T-helper 2 cell (primary cell): ENCODE data around the gene ZDHHC1.
"Not testable (repeated sequence)": the region's sequence is repeated elsewhere in the genome, so short reads cannot be mapped to it uniquely, and the experiment has no call there.

Source experiments
- DNase-seq, 5 experiments: peaks; one replicate each; pipeline versions ENCODE4 v3.0.0 to v3.0.0-alpha.2; 2012 to 2022

Gene ZDHHC1

DNA sequence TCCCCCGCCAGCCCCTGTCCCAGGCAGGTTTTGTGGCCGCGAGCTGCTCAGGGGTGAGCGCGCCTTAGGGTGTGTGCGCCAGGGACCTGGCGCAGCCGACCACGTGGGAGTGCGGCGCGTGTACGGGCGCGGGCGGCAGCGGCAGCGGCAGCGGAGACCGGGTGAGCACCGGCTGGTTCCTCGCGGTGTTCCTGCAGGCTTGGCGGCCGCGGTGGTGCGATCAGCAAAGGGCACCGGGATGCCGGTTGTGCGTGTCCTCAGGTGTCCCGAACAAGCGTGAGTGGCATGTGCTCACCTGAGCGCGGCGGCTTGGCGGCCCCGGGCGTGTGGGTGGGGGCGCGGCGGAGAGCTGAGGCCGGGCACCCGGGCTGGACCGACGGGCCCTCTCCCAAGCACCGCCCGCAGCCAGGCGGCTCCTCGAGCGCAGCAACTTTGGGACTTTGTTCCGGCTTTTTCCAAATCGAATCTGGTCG, 14.3 kb upstream of the ZDHHC1 start:
- peak in 1 of 5 experiments; percentile 33 for DNase-seq

DNA sequence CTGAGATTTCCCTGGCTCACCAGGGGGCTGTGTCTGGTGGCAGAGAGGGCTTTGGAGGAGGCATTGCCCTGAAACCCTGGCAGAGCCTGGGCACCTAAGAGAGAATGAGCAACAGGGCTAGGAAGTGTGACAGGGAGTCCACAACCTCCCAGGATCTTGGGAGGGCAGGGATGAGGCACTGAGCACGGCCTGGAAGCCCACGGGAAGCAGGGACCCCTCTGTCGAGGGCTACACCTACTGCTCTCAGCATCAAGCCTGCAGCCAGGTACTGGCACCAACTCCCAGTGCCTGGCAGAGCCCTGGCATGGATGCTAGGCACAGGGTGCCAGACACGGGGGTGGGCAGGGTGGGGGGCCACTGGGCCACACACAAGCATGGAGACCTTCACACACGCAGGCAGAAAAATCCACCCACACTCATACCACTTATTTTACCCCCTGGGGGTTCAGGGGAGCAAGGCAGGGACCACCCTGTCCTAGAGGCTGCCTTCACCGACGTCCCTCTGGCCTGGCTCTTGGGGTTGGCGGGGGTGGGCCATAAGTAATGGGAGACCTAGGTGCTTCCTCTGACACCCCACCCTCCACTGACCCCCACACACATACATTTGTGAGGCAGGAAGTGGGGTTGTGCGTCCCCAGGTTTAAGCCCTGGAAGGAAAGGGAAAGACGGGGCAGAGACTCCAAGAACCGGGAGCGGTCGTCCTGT, 13.7 kb upstream of the ZDHHC1 start:
- no peak for DNase-seq

DNA sequence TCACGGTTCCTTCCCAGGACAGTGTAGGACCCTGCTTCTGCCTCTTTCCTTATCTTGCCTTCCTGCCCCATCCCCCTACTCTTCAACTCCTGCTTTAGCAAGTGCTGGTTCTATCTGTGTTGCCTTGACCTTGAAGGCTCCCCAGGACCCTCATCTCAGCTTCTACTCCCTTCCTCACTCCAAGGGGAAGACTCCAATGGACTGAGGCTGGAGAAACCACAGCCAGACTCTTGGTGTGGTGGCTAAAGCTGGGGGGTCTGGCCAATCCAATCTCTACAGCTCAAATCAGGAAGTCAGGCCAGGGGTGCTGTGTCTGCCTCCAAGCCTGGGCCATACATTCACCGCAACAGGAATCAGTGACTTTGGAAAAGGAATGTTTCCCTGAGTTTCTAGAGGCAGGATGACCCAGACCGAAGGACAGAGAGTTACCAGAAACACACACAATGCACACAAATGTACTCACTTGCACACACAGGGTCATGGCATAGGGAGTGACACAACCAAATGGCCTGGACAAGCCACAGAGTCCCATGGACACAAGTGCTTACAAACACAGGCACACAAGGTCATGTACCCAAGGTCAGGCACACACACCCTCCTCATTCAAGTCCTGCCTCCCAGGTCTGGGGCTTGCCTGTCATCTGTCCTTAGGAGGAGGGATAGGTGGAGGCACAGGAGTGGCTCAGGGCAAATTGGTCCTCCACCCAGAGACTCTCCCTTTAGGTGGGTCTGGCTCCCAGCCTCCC, 12.9 kb upstream of the ZDHHC1 start:
- DNase-seq: no peak

DNA sequence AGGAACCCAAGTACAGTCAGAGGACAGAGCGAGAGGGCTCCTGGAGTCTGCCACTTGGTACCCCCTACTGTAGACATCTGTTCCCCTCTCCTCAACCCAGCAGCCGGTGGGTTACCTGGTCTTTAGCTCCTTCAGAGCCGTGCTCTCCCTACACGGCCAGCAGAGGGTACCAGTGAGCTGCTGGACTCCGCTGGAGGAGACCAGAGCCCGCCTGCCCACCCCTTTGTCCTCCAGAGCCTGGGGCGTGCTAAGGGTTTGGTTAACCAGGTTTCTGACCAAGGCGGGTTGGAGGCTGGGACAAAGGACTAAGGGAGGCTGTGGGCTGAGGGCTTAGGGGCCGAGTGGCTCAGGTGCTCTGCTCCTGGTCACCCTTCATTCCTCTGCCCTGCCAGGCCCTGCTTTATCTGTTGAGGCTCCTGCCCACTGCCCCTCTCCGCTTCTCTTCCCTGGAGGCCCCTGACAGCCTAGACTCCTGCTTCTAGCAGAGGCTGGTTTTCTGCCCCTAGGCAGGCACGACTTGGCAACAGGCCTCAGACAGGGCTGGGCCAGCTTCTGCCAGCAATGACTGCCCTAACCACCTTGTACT, 12.0 kb upstream of the ZDHHC1 start:
- peak in 3 of 5 experiments; percentile 37 to 43 (median 41) for DNase-seq

DNA sequence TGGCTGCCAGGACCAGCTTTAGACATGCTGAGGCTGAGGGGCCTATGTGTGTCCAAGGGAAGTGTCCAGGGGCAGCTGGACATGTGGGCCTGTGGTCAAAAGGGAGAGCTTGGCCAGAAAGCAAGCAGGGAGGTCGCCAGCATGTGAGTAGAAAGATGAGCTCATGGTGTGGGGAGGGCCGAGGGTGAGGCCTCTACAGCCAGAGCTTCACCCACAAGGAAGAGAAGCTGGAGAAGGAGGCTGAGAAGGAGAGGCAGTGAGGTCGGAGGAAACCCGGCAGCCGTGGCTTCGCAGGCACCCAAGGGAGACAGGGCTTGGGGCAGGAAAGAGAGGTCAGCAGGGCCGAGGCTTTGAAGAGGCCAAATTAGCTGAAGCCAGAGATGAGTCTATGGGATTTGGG, 10.7 kb upstream of the ZDHHC1 start:
- no peak for DNase-seq

DNA sequence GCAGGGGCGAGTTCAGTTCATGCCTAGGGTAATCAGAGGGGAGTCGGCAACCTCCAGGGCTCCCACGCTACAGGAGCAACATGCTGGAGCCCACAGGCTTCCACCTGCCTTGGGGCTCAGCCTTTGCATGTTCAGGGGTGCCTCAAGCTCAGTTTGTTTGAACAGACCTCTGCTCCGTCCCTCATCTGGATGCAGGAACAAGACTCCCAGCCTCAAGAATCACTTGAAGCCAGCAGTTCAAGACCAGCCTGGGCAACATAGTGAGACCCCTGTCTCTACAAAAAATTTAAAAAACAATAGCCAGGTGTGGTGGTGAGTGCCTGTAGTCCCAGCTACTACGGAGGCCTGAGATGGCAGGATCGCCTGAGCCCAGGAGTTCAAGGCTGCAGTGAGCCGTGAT, 9.7 kb upstream of the ZDHHC1 start:
- DNase-seq: no peak

DNA sequence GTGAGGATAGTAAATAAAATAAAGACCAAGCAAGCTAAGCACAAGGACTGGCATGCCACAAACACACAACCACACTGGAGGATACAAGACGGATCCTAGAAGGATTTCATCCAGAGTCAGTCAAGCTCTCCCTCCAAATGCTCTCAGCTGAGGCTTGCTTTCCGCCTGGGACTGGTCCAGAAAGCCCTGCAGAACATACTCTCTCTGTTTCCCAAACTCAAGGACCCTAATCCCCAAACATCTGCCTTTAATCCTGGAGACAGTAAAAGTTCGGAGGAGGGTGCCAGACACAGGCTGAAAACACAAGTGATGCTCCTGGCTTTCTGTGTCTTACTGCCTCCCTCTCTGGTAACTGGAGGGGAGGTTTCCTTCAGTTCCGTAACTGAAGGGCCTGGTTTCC, 9.3 kb upstream of the ZDHHC1 start:
- DNase-seq: no peak

DNA sequence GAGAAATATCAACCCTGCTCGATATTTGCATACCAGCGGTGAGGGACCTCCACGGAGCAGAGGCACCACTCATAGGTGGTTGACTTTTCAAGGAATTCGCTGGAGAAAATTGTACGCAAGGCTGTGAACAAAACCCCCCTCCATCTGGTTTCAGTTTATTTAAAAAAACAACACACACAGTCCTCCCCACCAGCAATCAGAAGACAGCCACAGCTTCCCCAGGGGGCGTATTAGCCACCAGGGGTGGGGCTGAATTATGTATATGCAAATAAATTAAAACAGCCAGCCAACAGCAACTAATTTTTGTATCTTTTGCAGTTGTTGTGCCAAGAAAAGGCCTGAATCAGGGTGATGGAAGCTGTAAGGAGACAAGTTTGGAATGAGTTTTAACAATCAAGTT, 8.8 kb upstream of the ZDHHC1 start:
- DNase-seq: no peak

DNA sequence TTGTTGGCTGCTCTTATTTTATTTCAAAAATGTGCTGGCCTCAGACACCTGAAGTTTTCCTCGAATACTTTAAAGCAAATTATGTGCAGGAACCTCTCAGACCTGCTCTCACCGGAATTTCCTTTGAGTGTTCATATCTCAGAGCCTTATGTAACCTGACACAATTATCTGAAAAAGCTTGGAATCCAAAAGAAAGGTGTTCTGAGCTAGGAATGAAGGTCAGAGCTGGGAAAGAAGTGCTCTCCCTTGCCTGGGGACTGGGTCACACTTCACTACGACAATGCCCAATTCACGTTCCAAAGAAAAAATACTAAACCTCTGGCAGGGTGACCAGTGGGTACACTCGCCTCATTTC, 8.0 kb upstream of the ZDHHC1 start:
- DNase-seq: no peak

DNA sequence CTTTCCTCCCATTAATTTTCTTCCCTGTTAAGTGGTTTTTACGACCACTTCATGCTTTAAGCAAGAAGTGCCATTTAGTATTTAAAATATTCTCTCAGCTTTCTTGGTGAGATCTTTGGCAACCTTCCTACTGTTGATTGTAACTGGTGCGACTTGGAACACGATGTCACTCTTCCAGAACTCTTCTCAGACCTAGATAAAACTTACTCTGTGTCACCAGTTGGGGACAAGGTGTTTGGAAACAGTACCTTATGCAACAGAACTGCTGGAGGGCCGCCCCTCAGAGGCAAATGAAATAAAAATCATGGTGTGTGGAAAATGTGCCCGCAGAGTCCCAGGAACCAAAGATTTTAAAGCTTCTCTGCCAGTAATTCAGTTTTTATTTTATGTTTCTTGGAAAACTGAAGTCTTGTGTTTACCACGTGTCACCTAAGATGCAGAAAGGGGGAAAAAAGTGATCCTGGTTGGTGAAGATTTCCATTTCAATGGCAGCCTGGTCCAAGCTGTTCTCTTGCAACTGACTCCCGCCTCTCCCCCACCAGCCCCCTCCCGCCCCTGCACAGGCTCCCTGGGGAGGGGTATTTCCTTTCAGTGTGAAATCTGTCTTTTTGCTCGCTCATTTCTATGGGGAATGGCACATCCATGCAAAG, 7.5 kb upstream of the ZDHHC1 start:
- no peak for DNase-seq

DNA sequence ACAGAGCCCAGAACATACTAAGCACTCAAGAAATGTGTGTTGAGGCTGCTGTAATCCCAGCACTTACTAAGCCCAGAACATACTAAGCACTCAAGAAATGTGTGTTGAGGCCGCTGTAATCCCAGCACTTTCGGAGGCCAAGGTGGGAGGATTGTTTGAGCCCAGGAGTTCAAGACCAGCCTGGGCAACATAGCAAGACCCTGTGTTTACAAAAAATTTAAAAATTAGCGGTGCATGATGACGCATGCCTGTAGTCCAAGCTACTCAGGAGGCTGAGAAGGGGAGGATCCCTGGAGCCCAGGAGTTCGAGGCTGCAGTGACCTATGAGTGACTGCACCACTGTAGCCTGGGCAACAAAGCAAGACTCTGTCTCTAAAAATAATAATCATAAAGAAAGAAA, 6.7 kb upstream of the ZDHHC1 start:
- DNase-seq: no peak

DNA sequence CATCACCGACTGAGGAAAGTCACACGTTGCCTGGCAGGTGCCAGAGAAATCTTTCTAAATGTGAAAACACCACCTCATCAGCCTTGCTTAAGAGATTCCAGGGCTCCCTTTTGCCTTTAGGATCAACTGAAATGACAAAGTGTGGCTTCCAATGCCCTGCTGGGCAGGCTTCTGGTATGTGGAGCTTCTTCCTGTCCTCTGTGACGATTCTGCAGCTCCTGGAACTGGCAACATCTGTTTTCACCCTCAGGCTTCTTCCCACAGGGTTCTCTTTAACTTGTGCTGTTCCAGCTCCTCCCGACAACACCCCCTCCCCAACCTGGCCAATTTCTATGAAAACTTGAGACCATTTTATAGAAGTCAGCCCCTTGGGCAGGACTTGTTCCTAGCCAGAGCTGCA, 4.8 kb upstream of the ZDHHC1 start:
- no peak for DNase-seq

DNA sequence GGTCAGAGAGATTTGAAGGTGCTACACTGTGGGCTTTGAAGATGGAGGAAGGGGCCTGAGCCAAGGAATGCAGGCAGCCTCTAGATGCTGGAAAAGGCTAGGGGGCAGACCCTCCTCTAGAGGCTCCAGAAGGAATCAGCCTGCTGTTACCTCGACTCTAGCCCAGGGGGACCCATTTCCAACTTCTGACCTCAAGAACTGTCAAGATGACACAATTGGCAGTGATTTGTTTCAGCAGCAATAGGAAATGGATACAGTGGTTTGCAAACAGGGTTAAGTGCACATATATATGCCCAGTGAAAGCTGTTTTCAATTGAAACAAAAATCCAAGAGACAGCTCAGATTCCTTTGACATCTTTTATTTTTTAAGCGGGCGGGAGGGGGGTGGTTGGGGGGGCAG, 3.7 kb upstream of the ZDHHC1 start:
- DNase-seq: no peak

DNA sequence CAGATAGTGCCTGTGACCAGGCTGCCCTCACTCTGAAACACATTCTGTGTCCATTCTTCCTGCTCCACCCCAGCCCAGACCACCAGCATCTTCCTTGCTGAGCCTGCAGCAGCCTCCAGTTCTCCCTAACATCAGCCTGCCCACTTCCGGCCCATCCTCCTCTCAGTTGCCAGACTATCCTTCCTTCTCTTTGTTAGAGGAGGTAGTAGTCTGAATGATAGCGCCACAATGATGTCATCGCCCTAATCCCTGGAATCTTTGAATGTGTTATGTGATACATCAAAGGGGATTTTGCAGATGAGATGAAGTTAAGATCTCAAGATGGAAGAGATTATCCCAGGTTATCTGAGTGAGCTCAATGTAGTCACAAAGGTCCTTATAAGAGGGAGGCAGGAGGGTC, 3.2 kb upstream of the ZDHHC1 start:
- no peak for DNase-seq

DNA sequence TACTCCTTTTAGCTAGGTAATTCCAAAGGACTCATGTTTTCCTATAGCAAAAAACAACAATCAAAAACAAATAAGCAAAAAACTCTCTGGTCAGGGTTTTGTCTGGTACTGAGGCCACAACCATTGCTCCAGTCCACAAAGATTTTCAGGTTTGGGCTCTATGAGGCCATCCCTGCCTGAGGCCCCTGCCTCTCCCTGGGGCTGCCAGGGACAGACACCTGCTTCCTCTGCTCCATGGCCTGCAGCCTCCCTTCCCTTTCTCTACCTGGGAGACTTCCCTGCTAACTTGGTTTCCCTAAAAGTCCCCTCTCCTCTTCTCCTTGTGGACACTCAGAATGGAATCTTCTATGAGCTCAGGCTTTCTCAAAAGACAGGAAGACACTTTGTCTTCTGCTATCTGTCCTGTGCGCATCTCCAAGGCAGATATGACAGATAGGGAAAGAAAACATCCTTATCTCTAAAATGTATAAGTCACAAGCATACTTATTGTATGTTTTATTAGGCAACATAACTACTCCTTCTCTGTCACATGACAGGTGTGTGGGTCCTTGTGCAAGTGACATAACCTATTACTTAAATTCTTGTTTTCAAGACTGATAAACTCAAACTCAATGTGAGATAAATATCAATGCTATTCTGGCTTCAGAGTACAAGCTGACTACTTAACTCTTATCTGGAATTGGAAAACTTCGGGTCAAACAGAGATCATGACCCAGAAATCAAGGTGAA, 1.2 kb upstream of the ZDHHC1 start:
- DNase-seq: no peak

DNA sequence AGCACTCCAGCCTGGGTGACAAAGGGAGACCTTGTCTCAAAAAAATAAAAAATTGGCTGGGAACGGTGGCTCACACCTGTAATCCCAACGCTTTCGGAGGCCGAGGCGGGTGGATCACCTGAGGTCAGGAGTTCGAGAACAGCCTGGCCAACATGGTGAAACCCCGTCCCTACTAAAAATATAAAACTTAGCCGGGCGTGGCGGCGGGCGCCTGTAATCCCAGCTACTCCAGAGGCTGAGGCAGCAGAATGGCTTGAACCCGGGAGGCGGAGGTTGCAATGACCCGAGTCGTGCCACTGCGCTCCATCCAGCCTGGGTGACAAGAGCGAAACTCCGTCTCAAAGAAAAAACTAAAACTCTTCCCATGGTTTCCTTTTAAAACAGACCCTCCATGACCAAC, 856 bp downstream of the ZDHHC1 start:
- DNase-seq: not testable (repeated sequence)

DNA sequence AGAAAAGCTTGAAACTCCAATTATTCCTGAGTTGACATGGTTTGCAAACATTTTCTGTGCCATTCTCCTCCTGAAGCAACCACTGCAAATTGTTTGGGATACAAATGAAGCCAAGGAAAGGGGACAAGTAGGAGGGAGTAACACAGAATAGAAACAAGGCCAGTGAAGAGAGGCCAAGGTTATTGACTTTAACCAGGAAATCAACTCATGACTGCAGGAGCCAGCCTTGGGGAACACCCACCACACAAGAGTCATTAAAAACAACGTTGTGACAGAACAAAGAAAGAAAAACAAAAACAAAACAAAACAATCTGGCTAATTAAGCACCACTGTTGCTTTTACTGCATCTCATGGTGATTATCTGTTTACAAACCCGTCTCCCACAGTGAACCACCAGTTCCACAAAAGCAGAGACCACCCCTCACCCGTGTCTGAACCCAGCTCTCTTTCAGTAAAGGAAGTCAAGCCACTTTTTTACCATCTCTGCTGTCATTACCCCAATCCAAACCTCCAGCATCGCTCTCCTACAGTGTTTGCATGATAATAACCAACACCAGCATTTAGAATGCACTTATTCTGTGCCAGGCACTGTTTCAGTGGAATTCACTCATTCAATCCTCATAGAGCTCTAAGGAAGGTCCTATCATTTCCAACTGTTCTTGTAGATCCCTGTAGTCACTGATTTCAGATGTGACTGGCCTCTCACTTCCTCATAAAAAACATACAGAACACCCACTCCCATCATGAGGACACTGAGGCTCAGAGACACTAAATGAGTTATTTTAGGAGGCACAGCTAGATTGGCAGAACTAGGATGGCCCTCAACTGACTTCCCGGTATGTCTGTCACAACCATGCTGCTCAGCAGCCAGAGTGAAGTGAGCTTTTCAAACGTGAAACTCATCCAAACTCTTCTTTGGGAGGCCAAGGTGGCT, 2.0 kb downstream of the ZDHHC1 start:
- DNase-seq: no peak

DNA sequence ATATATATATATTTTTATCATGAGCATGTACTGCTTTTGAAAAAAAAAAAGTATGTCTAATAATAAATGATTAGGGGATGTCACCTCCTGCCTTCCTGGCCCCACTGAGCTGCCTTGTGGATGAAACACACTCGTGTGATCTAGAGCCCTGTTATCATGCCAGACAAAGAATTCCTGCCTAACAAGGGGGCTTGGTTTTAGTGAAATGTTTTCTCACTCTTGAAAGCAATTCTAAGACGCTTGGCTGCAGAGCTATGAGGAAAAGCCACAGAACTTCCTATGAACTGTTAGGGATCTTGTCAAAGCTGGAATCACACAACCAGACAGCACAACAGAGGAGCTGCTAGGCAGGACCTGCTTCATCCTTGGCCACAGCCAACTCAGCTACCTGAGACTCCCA, 4.0 kb downstream of the ZDHHC1 start:
- no peak for DNase-seq

DNA sequence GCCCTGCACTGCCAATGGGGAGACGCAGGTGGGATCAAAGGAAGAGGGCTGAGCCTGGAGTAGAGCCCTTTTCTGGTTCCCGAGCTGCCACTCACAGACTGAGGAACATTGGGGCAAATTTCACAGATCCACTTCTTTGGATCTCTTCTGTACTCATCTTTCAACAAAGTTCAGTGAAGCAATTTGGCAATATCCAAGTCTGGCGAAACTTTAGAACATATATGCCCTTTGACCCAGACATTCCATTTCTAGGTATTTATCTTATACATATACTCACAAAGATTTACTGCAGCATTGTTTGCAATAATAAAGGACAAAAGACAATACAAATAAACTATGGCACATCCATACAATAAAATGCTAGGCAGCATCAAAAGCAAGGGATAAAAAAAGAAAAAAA, 4.9 kb downstream of the ZDHHC1 start:
- no peak for DNase-seq

DNA sequence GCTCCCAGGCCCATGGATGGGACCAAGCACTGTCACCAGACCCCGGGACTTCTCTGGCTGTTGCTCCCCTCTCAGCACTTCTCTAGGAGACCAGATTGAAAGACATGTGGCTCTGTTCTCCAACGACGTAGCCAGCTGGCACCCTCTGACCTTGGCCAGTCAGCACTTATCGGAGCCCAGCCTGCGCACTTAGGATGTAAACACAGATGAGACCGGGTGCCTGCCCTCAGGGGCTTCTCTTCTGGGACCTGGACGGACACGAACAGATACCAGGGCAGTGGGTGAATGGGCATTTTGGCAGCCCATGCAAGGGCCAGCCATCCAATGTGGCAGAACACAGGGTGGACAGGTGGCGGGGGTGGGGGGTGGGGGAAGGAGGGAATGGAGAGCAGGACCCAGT, 6.6 kb downstream of the ZDHHC1 start:
- no peak for DNase-seq

DNA sequence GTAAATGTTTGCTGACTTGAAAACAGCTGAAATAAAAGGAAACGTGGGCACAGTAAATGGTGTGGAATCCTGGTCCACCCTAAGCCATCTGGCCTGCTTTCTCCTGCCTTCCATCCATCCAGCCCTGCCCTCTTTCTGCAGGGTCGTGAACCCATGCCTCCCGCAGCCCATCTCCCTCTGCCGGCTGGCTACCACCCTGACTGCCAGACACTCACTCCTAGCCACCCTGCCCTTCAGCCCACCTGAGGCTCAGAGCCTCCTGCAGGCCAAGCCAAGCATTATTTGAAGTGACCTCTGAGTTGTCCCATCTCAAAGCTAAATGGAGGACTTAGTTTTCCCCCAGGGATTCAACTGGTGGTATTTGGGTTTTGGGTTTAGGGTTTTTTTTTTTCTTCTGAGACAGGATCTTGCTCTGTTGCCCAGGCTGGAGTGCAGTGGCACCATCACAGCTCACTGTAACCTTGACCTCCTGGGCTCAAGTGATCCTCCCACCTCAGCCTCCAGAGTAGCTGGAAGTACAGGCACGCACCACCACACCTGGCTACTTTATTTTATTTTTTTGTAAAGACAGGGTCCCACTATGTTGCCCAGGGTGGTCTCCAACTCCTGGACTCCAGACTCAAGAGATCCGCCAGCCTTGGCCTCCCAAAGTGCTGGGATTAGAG, 8.4 kb downstream of the ZDHHC1 start:
- DNase-seq: no peak
